ENCODE measurements around the gene PRKAG2. TPM values are rescaled to one million over a fixed set of nuclear protein-coding genes. Genes with fewer than 3 reads are reported as not detected.

PRKAG2 gene
- total RNA-seq, 2 donors from 2014 or later, result 38.3 to 78.5 TPM

GRCh38 chr7:151682831-151683614 is 193.9 kb downstream of the PRKAG2 start:
- no peak for ATAC-seq (ENCODE audit: insufficient number of reproducible peaks, low FRiP score, low read depth)
- Histone ChIP-seq H3K4me3 (no peak overlapping the region), H3K36me3 (no peaks in the 10 kb centered on the region), H3K27me3 (replicated peaks; ENCODE audit: insufficient read depth) (no peaks in the 10 kb centered on the region), H3K4me1 (ENCODE audit: control insufficient read depth in 1 of 2, low read depth in 2 of 2) (peaks cover 10 to 65% of the 10 kb centered on the region in 2 donors), H3K27ac (peak overlapping the region; percentile 10 to 44), H3K9me3 (no peaks in the 10 kb centered on the region)
- DNase-seq (ENCODE audit: low spot score), result no peak
- no peak for TF ChIP-seq CTCF (IDR thresholded peaks at IDR 0.05)

- DNase-seq (ENCODE audit: low spot score) (no peak), ATAC-seq (ENCODE audit: insufficient number of reproducible peaks, low FRiP score, low read depth) (no peak)
- Histone ChIP-seq H3K27me3 (replicated peaks; ENCODE audit: insufficient read depth) (no peaks in the 10 kb centered on the region), H3K4me3 (no peak overlapping the region), H3K9me3 (no peaks in the 10 kb centered on the region), H3K4me1 (ENCODE audit: control insufficient read depth in 1 of 2, low read depth in 2 of 2) (peaks cover 3 to 65% of the 10 kb centered on the region in 2 donors), H3K36me3 (no peaks in the 10 kb centered on the region), H3K27ac (no peak overlapping the region)
- TF ChIP-seq CTCF (IDR thresholded peaks at IDR 0.05), result no peak
Observed at GRCh38 chr7:151681726-151682125, 195.2 kb downstream of the PRKAG2 start.

- peak overlapping the region in 1 of 2 donors; percentile 31 for H3K27ac ChIP-seq
- DNase-seq (ENCODE audit: low spot score), result no peak
- peak; percentile 46 for ATAC-seq (ENCODE audit: insufficient number of reproducible peaks, low FRiP score, low read depth)
- H3K4me3 ChIP-seq, result no peak overlapping the region
- no peaks in the 10 kb centered on the region for H3K27me3 ChIP-seq (replicated peaks; ENCODE audit: insufficient read depth)
- H3K4me1 ChIP-seq (ENCODE audit: control insufficient read depth in 1 of 2, low read depth in 2 of 2), result peaks cover 3 to 60% of the 10 kb centered on the region in 2 donors
- no peaks in the 10 kb centered on the region for H3K36me3 ChIP-seq
- H3K9me3 ChIP-seq, result no peaks in the 10 kb centered on the region
- TF ChIP-seq CTCF (IDR thresholded peaks at IDR 0.05), result no peak
Observed at GRCh38 chr7:151680810-151681209, 196.1 kb downstream of the PRKAG2 start.

- H3K9me3 ChIP-seq, result no peaks in the 10 kb centered on the region
- H3K27me3 ChIP-seq (replicated peaks; ENCODE audit: insufficient read depth), result no peaks in the 10 kb centered on the region
- no peak for DNase-seq (ENCODE audit: low spot score)
- no peaks in the 10 kb centered on the region for H3K36me3 ChIP-seq
- peak overlapping the region in 1 of 2 donors; percentile 31 for H3K27ac ChIP-seq
- no peak for ATAC-seq (ENCODE audit: insufficient number of reproducible peaks, low FRiP score, low read depth)
- TF ChIP-seq CTCF (IDR thresholded peaks at IDR 0.05), result no peak
- no peak overlapping the region for H3K4me3 ChIP-seq
- peaks cover 3 to 60% of the 10 kb centered on the region in 2 donors for H3K4me1 ChIP-seq (ENCODE audit: control insufficient read depth in 1 of 2, low read depth in 2 of 2)
Observed at GRCh38 chr7:151679881-151680612, 196.9 kb downstream of the PRKAG2 start.

GRCh38 chr7:151679071-151679708 is 197.7 kb downstream of the PRKAG2 start:
- Histone ChIP-seq H3K9me3 (no peaks in the 10 kb centered on the region), H3K27me3 (replicated peaks; ENCODE audit: insufficient read depth) (no peaks in the 10 kb centered on the region), H3K27ac (no peak overlapping the region), H3K4me3 (no peak overlapping the region), H3K36me3 (no peaks in the 10 kb centered on the region), H3K4me1 (ENCODE audit: control insufficient read depth in 1 of 2, low read depth in 2 of 2) (peaks cover 3 to 60% of the 10 kb centered on the region in 2 donors)
- TF ChIP-seq CTCF (IDR thresholded peaks at IDR 0.05), result no peak
- ATAC-seq (ENCODE audit: insufficient number of reproducible peaks, low FRiP score, low read depth), result no peak
- no peak for DNase-seq (ENCODE audit: low spot score)
